Measurements from ENCODE around the gene VPS8. TPM values are rescaled to one million over a fixed set of nuclear protein-coding genes. Genes with fewer than 3 reads are reported as not detected.

The VPS8 gene
- total and polyA plus RNA-seq, 9 of the 15 experiments (the other 6 are each of a cell fraction or from before 2014, with no cell fraction given) = 7.2 to 41.0 (median 28.3) TPM

DNA sequence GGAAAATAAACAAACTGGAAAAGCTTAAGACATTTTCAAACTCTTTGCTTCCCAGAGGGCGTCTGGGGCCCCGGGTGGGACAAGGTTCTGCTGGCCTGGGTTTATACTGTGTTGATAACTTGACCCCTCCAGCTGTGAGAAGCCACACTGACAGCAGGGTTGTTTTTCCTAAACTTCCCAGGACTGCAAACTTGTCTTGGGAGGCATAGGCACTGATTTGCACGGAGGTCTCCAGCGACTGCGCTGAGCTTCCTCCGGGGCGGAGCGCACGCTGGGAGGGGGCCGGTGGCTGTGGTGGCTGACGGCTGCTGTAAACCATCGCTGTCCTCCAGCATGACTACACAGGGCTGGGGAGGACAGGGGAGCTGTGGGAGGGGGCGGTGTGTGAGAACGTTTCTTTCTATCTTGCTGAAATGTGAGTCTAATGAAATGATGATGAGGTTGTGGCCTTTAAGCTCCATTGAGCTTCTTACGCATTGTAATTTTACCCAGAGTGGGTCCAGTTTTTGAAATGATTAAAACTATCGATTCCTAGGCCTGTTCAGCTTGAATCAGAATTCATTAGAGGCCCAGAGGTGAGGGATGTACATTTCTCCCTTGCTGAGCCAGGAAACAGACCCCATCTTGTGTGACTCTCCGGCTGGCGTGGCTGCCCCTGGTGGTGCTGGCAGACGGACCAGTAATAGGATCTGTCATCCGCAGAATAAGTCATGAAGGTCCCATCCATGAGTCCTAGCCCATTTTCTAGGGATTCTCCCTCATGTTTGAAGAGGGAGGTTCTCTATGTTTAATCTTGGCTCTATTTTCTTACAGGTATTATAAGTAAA, 40.5 kb upstream of the VPS8 start:
- Histone ChIP-seq H3K4me3 (no peak overlapping the region), H3K9me1 (ENCODE audit: control insufficient read depth, insufficient read depth, low read length) (no peaks in the 10 kb centered on the region), H3K27ac (ENCODE audit: extremely low read depth, low read depth, low read length) (no peak overlapping the region), H3K9ac (ENCODE audit: insufficient read depth in 1 of 2, low read depth in 2 of 2, low read length in 2 of 2) (no peak overlapping the region), H3K36me3 (ENCODE audit: control insufficient read depth, insufficient read depth, low read length) (no peaks in the 10 kb centered on the region), H2AFZ (ENCODE audit: low read depth, low read length) (no peak overlapping the region), H3K4me2 (ENCODE audit: insufficient read depth, low read length) (no peak overlapping the region), H3K9me3 (replicated peaks; ENCODE audit: control insufficient read depth, insufficient read depth, low read depth, low read length) (no peaks in the 10 kb centered on the region), H3K79me2 (ENCODE audit: control insufficient read depth, insufficient read depth, low read length) (no peaks in the 10 kb centered on the region), H4K20me1 (replicated peaks; ENCODE audit: control insufficient read depth, insufficient read depth, low read length) (no peaks in the 10 kb centered on the region), H3K4me1 (replicated peaks in 1 of 2; ENCODE audit: control insufficient read depth in 2 of 2, insufficient read depth in 2 of 2, low read length in 2 of 2) (peaks cover 8 to 20% of the 10 kb centered on the region in 2 experiments; a peak in 3 of 5 replicates), H3K27me3 (ENCODE audit: control insufficient read depth in 2 of 2, insufficient read depth in 2 of 2, low read length in 2 of 2) (peaks cover 37 to 56% of the 10 kb centered on the region in 2 experiments; a peak in 4 of 5 replicates)
- WGBS (ENCODE audit: insufficient coverage, low coverage, missing lambda C conversion rate) = 21% methylated on average over 18 of the region's 20 CpGs
- no peak for FAIRE-seq
- no peak for DNase-seq (ENCODE audit: extremely low read depth in 1 of 4, low spot score in 3 of 4)
- intact Hi-C loops (cut with micrococcal nuclease) = loop anchor here (10.0 kb wide), 1 partner anchor 397 kb away; the partner anchor contains the start of gene THPO
- TF ChIP-seq RB1 (IDR thresholded peaks at IDR 0.05; ENCODE audit: low read depth) = no peak
- TF ChIP-seq GABPB1 (CRISPR knock-in tag; IDR thresholded peaks at IDR 0.05) = no peak
- no peak for TF ChIP-seq HDAC8 (tag; IDR thresholded peaks at IDR 0.05)
- no peak for TF ChIP-seq ELF2 (CRISPR knock-in tag; IDR thresholded peaks at IDR 0.05)
- no peak for TF ChIP-seq HLTF (IDR thresholded peaks at IDR 0.05)
- TF ChIP-seq, protein P1, sequence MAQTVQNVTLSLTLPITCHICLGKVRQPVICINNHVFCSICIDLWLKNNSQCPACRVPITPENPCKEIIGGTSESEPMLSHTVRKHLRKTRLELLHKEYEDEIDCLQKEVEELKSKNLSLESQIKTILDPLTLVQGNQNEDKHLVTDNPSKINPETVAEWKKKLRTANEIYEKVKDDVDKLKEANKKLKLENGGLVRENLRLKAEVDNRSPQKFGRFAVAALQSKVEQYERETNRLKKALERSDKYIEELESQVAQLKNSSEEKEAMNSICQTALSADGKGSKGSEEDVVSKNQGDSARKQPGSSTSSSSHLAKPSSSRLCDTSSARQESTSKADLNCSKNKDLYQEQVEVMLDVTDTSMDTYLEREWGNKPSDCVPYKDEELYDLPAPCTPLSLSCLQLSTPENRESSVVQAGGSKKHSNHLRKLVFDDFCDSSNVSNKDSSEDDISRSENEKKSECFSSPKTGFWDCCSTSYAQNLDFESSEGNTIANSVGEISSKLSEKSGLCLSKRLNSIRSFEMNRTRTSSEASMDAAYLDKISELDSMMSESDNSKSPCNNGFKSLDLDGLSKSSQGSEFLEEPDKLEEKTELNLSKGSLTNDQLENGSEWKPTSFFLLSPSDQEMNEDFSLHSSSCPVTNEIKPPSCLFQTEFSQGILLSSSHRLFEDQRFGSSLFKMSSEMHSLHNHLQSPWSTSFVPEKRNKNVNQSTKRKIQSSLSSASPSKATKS (CRISPR knock-in tag; IDR thresholded peaks at IDR 0.05) = no peak
- no peak for TF ChIP-seq RAD51 (IDR thresholded peaks at IDR 0.05; ENCODE audit: borderline replicate concordance, low read depth)
- no peak for TF ChIP-seq SMARCA4 (IDR thresholded peaks at IDR 0.05)
- no peak for TF ChIP-seq ETS2 (tag; IDR thresholded peaks at IDR 0.05; ENCODE audit: borderline replicate concordance, poor library complexity, severe bottlenecking)
- TF ChIP-seq, protein P2, sequence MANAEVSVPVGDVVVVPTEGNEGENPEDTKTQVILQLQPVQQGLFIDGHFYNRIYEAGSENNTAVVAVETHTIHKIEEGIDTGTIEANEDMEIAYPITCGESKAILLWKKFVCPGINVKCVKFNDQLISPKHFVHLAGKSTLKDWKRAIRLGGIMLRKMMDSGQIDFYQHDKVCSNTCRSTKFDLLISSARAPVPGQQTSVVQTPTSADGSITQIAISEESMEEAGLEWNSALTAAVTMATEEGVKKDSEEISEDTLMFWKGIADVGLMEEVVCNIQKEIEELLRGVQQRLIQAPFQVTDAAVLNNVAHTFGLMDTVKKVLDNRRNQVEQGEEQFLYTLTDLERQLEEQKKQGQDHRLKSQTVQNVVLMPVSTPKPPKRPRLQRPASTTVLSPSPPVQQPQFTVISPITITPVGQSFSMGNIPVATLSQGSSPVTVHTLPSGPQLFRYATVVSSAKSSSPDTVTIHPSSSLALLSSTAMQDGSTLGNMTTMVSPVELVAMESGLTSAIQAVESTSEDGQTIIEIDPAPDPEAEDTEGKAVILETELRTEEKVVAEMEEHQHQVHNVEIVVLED (CRISPR knock-in tag; IDR thresholded peaks at IDR 0.05) = no peak
- TF ChIP-seq ZNF830 (CRISPR knock-in tag; IDR thresholded peaks at IDR 0.05) = no peak
- ATAC-seq = no peak
- in situ Hi-C loops (cut with MboI) = no loop called here
- ChIA-PET POLR2A (interaction anchor here (0.5 to 0.8 kb wide), 2 partner anchors 16 to 26 kb away, joined by 3 read pairs; no protein-coding TSS in a partner anchor), CTCF (ENCODE audit: low intra/inter-chr PET ratio) (no interaction called here)
- no TSS peak for BruUV-seq (replicated peaks)

Data from K562 (cell line).